Measurements from ENCODE around the gene ABHD5. TPM values are rescaled to one million over a fixed set of nuclear protein-coding genes. Genes with fewer than 3 reads are reported as not detected.

ABHD5 gene
- total RNA-seq (10 to 100 TPM; 23.0 to 30.9 (median 28.0) TPM), polyA plus RNA-seq (10 to 100 TPM in 1 of 2 donors, 1 to 10 TPM in 1; 6.5 to 40.1 TPM)
- long read RNA-seq, donor 1, full-length matches to known transcripts: 34 of 38 reads
- long read RNA-seq, donor 1, partial matches to known transcripts: 1 of 38 reads
- long read RNA-seq, donor 1, other reads (novel, unspliced or antisense): 3 of 38 reads
- long read RNA-seq, donor 2, full-length matches to known transcripts: 32 of 39 reads
- long read RNA-seq, donor 2, partial matches to known transcripts: 2 of 39 reads
- long read RNA-seq, donor 2, other reads (novel, unspliced or antisense): 5 of 39 reads
- long read RNA-seq, donor 3, full-length matches to known transcripts: 94 of 109 reads
- long read RNA-seq, donor 3, partial matches to known transcripts: 11 of 109 reads
- long read RNA-seq, donor 3, other reads (novel, unspliced or antisense): 4 of 109 reads

DNA sequence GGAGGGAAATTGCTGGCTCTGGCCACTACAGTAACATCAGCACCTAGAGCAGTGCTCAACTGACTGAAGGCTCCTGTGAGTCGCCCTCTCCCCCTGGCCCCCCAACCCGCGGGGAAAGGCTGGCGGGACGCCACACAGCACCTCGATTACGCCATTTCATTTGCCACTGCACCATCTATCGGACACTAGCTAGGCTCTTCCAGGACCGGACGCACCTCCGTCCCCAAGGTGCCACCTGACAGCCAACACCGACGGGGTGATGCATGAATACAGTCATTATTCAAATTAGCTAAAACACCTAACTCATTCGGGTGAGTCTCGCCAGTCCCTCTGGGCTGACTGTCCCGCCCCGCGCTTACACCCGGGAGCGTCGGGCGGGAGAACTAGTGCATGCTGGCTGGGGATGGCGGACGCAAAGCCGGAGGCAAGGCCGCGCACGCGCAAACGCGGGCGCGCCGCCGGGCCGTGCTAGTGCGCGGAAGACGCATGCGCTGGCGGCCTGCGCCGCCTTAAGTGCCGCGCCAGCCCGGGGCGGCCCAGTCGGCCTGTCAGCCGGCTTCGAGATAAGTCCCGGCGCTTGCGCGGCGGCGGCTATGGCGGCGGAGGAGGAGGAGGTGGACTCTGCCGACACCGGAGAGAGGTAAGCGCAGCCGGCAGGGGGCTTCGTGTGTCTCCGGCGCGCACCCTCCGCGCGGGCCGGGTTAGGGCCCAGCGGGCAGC lies at the start of gene ABHD5:
Gene ABHD5 (plus strand): TSS at position 539 of the 720 bp plus-strand sequence. CDS start 55 bp downstream, at position 594.
- ATAC-seq: peak; percentile 97 to 99 (median 98)
- H3K27me3 ChIP-seq: no peaks in the 10 kb centered on the region
- no peaks in the 10 kb centered on the region for H3K36me3 ChIP-seq
- intact Hi-C loops (cut with DNase I): loop anchor here in 5 of 10 donors (2.0 to 10.0 kb wide), 5 partner anchors 64 to 77 kb away; partner anchors contain the start of gene ANO10 (in 3 of the 5)
- WGBS, 2 donors: 0% methylated on average over 63 to 71 of the region's 71 CpGs
- H3K9me3 ChIP-seq: no peaks in the 10 kb centered on the region
- peak within 1 kb of the TSS; percentile 65 to 97 (median 94) for H3K27ac ChIP-seq
- peak within 1 kb of the TSS; percentile 52 to 99 (median 88) for H3K4me3 ChIP-seq
- TF ChIP-seq, protein P1, sequence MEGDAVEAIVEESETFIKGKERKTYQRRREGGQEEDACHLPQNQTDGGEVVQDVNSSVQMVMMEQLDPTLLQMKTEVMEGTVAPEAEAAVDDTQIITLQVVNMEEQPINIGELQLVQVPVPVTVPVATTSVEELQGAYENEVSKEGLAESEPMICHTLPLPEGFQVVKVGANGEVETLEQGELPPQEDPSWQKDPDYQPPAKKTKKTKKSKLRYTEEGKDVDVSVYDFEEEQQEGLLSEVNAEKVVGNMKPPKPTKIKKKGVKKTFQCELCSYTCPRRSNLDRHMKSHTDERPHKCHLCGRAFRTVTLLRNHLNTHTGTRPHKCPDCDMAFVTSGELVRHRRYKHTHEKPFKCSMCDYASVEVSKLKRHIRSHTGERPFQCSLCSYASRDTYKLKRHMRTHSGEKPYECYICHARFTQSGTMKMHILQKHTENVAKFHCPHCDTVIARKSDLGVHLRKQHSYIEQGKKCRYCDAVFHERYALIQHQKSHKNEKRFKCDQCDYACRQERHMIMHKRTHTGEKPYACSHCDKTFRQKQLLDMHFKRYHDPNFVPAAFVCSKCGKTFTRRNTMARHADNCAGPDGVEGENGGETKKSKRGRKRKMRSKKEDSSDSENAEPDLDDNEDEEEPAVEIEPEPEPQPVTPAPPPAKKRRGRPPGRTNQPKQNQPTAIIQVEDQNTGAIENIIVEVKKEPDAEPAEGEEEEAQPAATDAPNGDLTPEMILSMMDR (IDR thresholded peaks at IDR 0.05): peak in 4 of 9 donors; percentile 28 to 44 (median 30)
- peaks cover 2 to 43% (median 19%) of the 10 kb centered on the region in 9 donors for H3K4me1 ChIP-seq
- DNase-seq: peak; percentile 87 to 94

GRCh38 chr3:43641306-43642114 lies 49.2 kb upstream of the ABHD5 start:
- intact Hi-C loops (cut with DNase I): no loop called here
- TF ChIP-seq, protein P1 (IDR thresholded peaks at IDR 0.05): no peak
- 89 to 90% methylated on average over 4 of the region's 4 CpGs for WGBS, 2 donors
- Histone ChIP-seq H3K4me3 (no peak overlapping the region), H3K36me3 (no peaks in the 10 kb centered on the region), H3K9me3 (no peaks in the 10 kb centered on the region), H3K4me1 (peaks cover 0 to 11% (median 0%) of the 10 kb centered on the region in 9 donors), H3K27ac (peak overlapping the region in 1 of 10 donors; percentile 0), H3K27me3 (no peaks in the 10 kb centered on the region)
- ATAC-seq: no peak
- no peak for DNase-seq

GRCh38 chr3:43644443-43644842 lies 46.3 kb upstream of the ABHD5 start:
- DNase-seq: no peak
- intact Hi-C loops (cut with DNase I): no loop called here
- 96 to 100% methylated on average over 2 of the region's 2 CpGs for WGBS, 2 donors
- TF ChIP-seq, protein P1 (IDR thresholded peaks at IDR 0.05): no peak
- Histone ChIP-seq H3K4me3 (no peak overlapping the region), H3K4me1 (peaks cover 0 to 13% (median 0%) of the 10 kb centered on the region in 9 donors), H3K27me3 (no peaks in the 10 kb centered on the region), H3K27ac (no peak overlapping the region), H3K36me3 (no peaks in the 10 kb centered on the region), H3K9me3 (no peaks in the 10 kb centered on the region)
- no peak for ATAC-seq
